GM19193 (cell line): ENCODE results near the gene MAX.

ENCODE experiments used
- POLR2A ChIP-seq: IDR thresholded peaks from 4 replicates; pipeline ENCODE4 v1.6.1; 2011; ENCODE audit not compliant: insufficient read depth, insufficient read length; ENCODE audit errors: extremely low read depth

MAX gene

DNA sequence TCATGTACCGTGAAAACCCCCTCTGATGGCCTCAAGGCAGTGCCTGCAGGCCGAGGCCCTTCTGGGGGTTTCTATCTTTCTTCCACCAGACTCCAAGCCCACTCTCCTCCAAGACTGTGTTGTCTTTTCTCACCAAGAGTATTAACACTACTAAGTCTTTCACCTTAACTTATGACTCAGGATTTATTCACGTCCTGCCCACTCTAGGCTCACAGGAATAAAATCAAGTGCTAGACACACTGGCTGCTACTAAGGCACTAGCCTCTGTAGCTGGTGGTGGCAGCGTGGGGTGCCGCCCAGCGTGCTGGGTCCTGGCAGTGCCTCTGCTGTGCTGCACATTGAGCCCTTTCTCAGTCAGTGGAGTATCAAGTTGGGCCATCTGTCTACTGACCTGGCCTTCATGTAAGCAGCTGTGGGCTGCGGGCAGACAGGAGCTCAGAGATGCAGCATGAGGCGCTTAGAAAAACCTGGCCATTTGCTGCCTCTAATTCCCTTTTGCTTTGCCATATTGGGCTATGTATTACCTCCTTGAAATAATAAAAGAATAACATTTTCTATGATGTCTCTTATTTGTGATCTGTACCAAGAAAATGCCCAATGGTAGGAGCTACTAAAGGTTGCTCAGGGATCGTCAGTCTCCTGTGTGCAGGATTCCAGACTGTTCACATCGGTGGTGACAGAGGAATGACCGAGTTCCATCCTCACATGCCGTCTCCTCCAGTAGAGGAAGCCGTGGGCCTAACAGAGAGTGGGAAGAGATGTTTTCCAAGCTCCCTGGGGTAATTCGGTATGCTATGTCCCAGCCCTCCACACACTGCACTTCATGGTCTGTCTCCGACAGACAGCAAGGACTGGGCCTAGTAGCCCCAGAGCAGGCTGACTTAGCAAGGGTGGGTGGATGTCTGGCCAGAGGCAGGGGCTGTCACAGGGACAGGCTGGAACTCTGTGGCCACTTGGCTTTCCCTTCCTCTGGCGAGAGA, 39.9 kb downstream of the MAX start:
- no peak for TF ChIP-seq POLR2A

DNA sequence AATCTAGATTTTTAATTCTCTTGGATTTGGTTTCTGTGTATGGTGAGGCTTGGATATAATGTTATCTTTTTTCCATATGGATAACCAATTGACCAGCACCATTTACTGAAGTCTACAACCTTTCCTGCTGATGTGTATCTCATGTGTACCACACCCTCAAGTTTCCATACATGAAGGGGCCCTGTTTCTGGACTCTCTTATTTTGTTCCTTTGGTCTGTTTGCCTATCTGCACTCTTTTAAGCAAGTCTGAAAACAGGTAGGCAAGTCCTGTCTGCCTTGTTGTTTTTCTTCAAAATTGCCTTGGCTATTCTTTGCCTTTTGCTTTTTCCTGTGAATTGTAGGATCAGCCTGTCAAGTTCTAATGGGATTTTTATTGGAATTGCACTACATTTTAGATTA, 44.6 kb downstream of the MAX start:
- no peak for TF ChIP-seq POLR2A

DNA sequence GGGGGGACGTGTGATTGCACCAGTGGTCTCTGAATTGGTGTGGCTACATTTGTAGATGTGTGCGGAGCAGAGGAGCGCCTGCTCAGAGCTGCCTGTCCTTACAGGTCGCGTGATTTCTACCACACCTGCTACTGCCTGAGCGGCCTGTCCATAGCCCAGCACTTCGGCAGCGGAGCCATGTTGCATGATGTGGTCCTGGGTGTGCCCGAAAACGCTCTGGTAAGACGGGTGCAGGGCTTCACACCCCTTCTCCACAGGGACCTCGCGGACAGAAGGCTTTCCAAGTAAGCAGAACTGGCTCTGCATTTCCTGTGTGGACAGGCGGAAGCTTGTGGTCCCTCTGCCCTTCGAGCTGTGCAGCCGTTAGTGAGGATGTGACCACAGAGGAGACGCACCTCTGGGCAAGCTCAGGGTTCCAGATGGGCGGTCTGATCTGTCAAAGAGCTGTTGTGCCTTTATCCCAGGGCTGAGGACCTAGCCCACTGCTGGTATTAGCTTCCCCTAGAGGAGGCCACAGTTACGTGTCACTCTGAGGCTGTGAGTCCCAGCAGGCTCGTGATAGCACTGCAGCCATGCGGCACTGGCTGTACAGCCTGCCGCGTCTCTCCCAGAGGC, 47.7 kb downstream of the MAX start:
- TF ChIP-seq POLR2A = no peak

DNA sequence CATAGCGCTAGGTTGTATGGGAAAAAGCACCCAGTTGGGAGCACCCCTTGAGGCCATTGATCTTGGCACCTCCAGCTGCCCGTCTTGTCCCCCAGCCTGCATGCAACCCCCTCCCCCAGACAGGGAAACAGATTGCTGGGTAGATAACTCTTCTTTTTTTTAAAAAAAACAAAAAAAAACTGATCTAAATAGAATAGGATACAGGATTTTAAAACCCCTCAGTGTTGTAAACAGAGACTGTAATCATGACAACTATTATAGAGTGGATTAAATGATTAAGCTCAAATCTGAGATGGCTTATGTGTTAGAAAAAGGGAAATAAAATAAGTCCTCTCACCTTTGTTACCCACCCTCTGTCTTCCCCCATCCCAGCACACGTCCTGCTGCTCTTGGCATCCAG, 48.9 kb downstream of the MAX start:
- TF ChIP-seq POLR2A = no peak

DNA sequence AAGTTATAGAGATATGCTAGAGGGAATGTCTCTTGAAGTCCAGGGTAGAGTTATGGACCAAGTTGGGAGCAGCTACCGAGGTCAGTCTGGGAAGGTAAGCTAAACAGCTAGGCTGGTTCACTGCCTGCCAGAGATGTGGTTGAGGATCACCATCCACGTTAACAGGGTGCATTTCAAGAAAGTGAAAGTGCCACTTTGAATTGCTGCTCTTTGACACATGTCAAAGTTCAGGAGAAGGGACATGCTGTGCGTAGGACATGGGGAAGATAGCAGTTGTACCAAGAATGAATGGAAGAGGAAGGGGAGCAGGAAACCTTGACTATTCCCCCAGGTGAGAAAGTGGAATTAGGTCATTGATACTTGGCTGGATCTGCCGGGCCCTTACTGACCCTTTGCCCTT, 49.5 kb downstream of the MAX start:
- no peak for TF ChIP-seq POLR2A

DNA sequence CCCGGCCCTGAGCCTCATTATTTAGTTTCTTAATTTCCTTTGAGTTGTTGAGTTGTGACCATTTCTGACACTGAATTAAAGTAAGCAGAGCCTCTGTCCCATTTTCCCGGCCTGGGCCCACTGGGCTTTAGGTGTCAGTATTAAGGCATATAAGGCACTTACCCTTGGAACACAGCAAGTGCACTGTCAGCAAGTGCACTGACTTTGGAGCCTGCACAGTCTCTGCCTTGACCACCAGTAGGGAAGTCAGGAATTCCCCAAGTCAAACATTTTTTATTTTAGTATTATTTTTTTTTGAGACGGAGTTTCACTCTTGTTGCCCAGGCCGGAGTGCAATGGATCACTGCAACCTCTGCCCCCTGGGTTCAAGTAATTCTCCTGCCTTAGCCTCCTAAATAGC, 56.6 kb downstream of the MAX start:
- TF ChIP-seq POLR2A = no peak

DNA sequence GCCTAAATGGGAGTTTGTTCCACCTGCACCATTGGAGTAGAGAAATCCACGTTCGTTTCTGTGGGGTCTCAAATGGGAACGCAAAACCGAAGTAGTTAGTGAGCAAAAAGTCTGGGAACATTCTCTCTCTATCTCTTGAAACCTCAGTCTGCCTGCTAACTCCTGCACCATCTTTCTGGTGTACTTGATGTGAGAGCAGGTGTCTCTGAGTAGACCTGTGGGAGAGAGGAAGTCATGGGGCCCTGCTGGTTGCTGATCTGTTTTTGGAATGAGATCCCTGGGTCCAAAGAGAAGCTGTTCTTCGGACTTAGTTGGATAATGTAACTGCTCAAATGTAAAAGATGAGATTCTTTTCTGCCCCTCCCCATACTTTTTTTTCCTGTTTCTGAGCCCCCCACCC, 57.3 kb downstream of the MAX start:
- TF ChIP-seq POLR2A = no peak

DNA sequence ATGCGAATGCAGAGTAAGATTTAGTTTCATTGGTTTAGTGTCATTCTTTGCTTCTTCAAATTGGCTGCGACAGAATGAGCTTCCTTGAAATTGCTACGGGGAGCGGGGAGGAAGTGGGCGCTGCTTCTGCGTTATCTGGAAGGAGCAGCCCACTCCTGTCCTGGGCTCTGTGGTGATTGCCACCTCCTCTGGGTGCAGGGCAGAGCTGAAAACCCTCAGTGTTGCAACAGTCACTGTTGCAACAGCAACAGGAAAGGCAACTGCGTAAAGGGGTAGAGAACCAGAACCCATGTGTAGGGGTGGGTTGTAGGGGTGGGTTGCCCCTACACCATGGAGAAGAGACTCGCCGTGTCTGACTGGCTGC, 57.7 kb downstream of the MAX start:
- no peak for TF ChIP-seq POLR2A

DNA sequence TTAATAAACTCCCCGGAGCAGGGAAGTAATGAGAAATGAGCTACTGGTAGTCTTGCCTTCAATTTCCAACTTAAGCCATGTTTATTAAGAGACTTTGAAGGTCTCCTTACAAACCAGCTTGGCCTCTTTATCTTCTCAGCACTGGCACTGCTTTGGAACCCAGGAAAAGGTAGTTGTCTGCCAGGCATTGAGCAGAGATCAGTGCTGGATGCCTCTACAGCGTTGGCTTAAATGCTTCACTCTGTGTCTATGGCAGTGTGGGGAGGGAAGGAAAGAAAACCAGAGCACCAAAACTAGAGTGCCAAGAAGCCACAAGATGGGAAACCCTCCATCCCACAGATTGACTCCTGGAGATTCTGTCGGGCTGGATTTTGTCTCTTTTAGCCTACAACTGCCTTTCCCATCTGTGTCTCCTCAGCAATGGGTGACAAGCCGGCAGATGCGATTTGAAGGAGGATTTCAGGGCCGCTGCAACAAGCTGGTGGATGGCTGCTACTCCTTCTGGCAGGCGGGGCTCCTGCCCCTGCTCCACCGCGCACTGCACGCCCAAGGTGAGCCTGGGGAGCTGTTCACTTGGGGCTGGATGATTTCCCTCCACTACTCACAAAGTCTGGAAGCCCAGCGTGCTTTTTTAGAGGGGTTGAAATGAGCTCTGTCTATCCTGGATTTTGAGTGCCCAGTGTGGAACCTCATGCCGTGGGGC, 58.3 kb downstream of the MAX start:
- no peak for TF ChIP-seq POLR2A

DNA sequence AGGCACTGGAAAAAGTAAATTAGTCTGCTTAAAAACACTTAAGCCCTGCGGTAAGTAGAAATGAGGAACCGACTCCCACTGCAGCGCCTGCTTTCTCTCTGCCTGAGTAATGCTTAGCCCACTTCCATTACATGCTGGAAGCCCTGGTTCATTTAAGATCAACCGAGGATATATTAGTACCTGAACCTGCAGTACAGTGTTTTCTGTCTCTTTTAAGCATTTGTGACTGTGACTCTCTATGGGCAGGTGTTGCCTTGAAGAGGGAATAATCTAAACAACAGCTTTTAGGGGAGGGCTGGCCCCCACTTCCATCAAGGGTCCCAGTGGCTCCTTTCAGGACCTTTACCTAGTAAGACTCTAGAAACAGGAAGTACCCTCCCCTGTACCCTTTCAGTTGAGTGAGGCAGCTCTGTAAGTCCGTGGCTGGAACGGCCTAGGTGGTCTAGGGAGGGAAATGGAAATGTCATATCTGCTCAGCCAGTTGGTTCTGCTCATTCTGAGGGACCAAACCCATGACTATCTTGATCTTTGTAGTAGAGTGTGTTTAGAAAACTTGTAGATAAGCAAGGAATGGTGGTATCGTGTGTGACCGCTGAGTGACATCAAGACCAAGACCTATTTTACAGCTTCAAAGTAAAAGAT, 59.5 kb downstream of the MAX start:
- no peak for TF ChIP-seq POLR2A

DNA sequence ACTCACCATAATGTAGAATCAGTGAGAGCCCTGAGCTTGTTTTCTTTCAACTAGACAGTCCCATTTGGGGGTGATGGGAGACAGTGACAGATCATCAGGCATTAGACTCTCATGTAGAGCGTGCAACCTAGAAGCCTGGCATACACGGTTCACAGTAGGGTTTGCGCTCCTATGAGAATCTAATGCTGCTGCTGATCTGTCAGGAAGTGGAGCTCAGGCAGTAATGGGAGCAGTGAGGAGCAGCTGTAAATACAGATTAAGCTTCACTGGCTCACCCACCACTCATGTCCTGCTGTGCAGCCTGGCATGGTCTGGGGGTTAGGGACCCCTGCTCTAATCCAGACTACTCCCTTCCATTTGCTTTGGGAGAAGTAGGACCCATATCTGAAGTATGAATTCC, 60.0 kb downstream of the MAX start:
- TF ChIP-seq POLR2A = no peak

DNA sequence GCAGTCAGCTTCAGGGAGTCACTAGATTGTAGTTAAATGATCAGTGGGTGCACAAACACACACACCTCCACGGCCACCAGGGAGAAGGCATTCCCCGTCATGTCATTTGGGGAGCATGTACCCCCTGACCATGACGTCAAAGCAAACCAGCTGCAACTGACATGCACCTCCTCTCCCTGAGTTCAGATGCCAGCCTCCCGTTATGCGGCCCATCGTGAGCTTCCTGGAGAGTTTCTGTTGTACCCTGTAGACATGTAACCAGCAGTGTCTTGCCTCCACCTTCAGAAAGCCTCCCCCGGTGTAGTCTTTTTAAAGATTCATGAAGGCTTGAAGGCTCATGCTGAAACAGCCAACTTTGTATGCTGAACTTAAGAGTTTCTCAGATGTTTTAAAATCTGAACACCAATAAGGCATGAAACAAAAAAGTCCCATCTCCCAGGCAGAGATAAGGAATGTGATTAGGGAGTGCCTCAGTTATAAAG, 60.8 kb downstream of the MAX start:
- no peak for TF ChIP-seq POLR2A

DNA sequence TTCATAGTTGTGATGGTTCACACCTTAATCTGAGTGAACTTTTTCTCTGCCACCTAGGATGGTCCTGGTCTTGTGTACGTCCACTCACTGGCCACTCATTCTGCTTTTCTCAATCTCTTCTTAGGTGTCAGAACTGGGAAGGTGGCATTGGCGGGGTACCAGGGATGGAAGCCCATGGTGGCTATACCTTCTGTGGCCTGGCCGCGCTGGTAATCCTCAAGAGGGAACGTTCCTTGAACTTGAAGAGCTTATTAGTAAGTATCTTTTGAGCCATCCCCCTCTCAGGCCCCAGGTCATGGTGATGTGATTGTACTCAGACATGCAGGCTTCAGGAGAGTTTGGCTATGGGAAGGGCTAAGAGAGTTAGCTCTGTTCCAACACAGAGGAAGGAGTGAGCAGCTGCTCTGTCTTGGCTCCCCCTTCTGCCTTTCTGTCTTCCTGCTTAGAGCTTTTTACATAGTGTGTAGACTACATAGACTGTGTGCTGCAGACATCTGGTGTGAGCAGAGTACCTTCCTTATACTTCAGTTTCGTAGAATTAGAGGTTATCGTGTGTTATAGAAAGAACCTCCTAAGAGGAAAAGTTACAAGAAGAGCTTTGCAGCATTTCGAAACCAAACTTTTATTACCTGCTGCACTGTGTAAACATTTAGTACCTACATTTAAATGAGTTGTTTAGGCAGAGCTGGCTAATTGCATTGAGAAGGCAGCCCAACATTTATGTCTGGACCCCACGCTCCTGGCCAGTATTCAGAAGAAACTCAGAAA, 61.5 kb downstream of the MAX start:
- TF ChIP-seq POLR2A = no peak

DNA sequence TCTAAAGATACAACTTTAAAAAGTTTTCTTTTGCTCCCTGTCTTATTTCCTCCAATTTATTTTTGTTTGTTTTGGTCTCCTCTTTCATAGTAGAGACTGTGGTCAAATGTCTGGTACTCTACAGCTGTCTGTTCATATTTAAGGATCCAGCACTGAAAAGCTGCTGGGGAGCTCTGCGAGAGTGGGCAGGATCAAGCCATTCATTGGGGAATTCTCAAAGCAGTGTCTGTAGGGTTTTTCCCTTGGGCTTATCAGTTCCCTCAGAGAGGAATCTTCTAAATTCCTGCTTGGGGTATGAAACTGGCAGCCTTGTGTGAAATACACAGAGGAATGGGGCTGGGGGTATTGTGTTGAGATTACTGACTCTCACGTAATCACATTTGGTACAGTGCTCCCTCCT, 63.4 kb downstream of the MAX start:
- TF ChIP-seq POLR2A = no peak

DNA sequence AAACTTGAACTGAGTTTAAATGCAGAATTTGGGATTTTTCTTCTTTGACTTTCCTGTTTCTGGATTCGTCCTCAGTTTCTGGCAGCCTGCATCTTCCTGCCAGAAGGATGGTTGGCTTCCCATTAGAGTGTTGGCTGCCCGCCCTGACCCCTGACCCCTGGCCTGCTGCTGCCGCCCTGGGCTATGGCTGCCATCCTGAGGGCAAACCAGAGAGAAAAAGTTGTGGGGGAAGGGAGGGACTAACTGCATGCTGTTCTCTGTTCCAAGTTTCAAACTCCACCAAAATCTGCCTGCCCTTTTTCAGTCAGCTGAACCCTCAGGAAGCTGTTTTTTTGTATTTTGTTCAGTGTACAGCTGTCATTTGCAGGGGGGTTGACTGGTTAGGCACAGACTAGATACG, 67.3 kb downstream of the MAX start:
- no peak for TF ChIP-seq POLR2A

DNA sequence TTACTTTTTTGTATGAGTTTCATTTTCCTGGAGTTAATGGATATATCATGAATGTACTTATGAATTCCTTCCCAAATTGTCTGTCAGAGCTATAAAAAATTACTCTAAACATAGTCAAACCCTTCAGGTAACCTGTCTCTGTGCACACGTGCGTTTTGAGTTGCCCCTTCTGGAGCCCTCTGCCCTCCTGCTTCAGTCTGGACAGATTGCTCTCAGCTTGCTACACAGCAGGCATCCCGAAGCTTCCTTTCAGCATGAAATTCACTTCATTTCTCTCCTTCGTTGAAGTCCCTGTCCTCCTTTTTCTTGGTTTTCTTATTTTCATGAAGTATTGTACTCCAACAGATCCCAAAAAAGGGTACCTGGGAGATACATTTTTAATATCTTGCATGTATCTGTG, 68.3 kb downstream of the MAX start:
- TF ChIP-seq POLR2A = no peak
